ENCODE data around the gene KRT40.

KRT40 gene

GRCh38 chr17:40958086-40958953, 25.8 kb downstream of the KRT40 start:
- H3K27me3 ChIP-seq (ENCODE audit: insufficient read depth, low read length, poor library complexity) = peaks cover 22% of the 10 kb centered on the region
- DNase-seq (no peak), ATAC-seq (ENCODE audit: insufficient read depth, low read depth) (no peak)
- no peak overlapping the region for H3K4me2 ChIP-seq (ENCODE audit: insufficient read depth, low read length)
- H3K9me3 ChIP-seq (ENCODE audit: insufficient read depth, low read length, severe bottlenecking) = no peaks in the 10 kb centered on the region
- H3K4me3 ChIP-seq (ENCODE audit: low read depth in 1 of 2, low read length in 2 of 2) = no peak overlapping the region
- H4K20me1 ChIP-seq (ENCODE audit: insufficient read depth, low read length) = no peaks in the 10 kb centered on the region
- H3K4me1 ChIP-seq (ENCODE audit: insufficient read depth, low read length) = no peaks in the 10 kb centered on the region
- TF ChIP-seq CTCF (IDR thresholded peaks at IDR 0.05; ENCODE audit: borderline replicate concordance, extremely low read depth, low read length, poor library complexity, severe bottlenecking) (no peak), EZH2 (IDR thresholded peaks at IDR 0.05; ENCODE audit: borderline replicate concordance, low read depth, low read length, severe bottlenecking) (no peak)
- H3K27ac ChIP-seq (ENCODE audit: low read length) = no peak overlapping the region
- H3K9ac ChIP-seq (ENCODE audit: low read depth, low read length) = no peak overlapping the region
- no peak overlapping the region for H2AFZ ChIP-seq (ENCODE audit: low read depth, low read length)
- no peaks in the 10 kb centered on the region for H3K79me2 ChIP-seq (ENCODE audit: insufficient read depth, low read length)
- no peaks in the 10 kb centered on the region for H3K36me3 ChIP-seq (ENCODE audit: insufficient read depth, low read length)

- Histone ChIP-seq H3K4me1 (ENCODE audit: insufficient read depth, low read length) (no peaks in the 10 kb centered on the region), H3K27me3 (ENCODE audit: insufficient read depth, low read length, poor library complexity) (peaks cover 22% of the 10 kb centered on the region), H2AFZ (ENCODE audit: low read depth, low read length) (no peak overlapping the region), H3K4me3 (ENCODE audit: low read depth in 1 of 2, low read length in 2 of 2) (no peak overlapping the region), H4K20me1 (ENCODE audit: insufficient read depth, low read length) (no peaks in the 10 kb centered on the region), H3K27ac (ENCODE audit: low read length) (no peak overlapping the region), H3K9ac (ENCODE audit: low read depth, low read length) (no peak overlapping the region), H3K9me3 (ENCODE audit: insufficient read depth, low read length, severe bottlenecking) (no peaks in the 10 kb centered on the region), H3K36me3 (ENCODE audit: insufficient read depth, low read length) (no peaks in the 10 kb centered on the region), H3K79me2 (ENCODE audit: insufficient read depth, low read length) (no peaks in the 10 kb centered on the region), H3K4me2 (ENCODE audit: insufficient read depth, low read length) (no peak overlapping the region)
- ATAC-seq (ENCODE audit: insufficient read depth, low read depth) (no peak), DNase-seq (no peak)
- TF ChIP-seq EZH2 (IDR thresholded peaks at IDR 0.05; ENCODE audit: borderline replicate concordance, low read depth, low read length, severe bottlenecking) (no peak), CTCF (IDR thresholded peaks at IDR 0.05; ENCODE audit: borderline replicate concordance, extremely low read depth, low read length, poor library complexity, severe bottlenecking) (no peak)
These were observed 27.5 kb downstream of the KRT40 start for GRCh38 chr17:40956401-40957254.

- Histone ChIP-seq H4K20me1 (ENCODE audit: insufficient read depth, low read length) (no peaks in the 10 kb centered on the region), H3K27me3 (ENCODE audit: insufficient read depth, low read length, poor library complexity) (peaks cover 26% of the 10 kb centered on the region), H3K9ac (ENCODE audit: low read depth, low read length) (no peak overlapping the region), H3K4me3 (ENCODE audit: low read depth in 1 of 2, low read length in 2 of 2) (no peak overlapping the region), H3K4me2 (ENCODE audit: insufficient read depth, low read length) (no peak overlapping the region), H3K4me1 (ENCODE audit: insufficient read depth, low read length) (no peaks in the 10 kb centered on the region), H3K79me2 (ENCODE audit: insufficient read depth, low read length) (no peaks in the 10 kb centered on the region), H3K27ac (ENCODE audit: low read length) (no peak overlapping the region), H2AFZ (ENCODE audit: low read depth, low read length) (no peak overlapping the region), H3K36me3 (ENCODE audit: insufficient read depth, low read length) (no peaks in the 10 kb centered on the region), H3K9me3 (ENCODE audit: insufficient read depth, low read length, severe bottlenecking) (no peaks in the 10 kb centered on the region)
- TF ChIP-seq EZH2 (IDR thresholded peaks at IDR 0.05; ENCODE audit: borderline replicate concordance, low read depth, low read length, severe bottlenecking) = no peak
- no peak for TF ChIP-seq CTCF (IDR thresholded peaks at IDR 0.05; ENCODE audit: borderline replicate concordance, extremely low read depth, low read length, poor library complexity, severe bottlenecking)
- no peak for DNase-seq
- ATAC-seq (ENCODE audit: insufficient read depth, low read depth) = no peak
These were observed 30.2 kb downstream of the KRT40 start for GRCh38 chr17:40953881-40954280.

Measured in DND-41 (cell line).